ENCODE measurements around the gene DAPK3. TPM values are rescaled to one million over a fixed set of nuclear protein-coding genes. Genes with fewer than 3 reads are reported as not detected.

Gene DAPK3
- total RNA-seq, 1 donor from 2014 or later, result 82.4 TPM

GRCh38 chr19:3910105-3910504 is 60.8 kb downstream of the DAPK3 start:
- DNase-seq, result no peak

Small RNA genes lying within 50 kb of the gene (small RNA-seq; reads per million reads assigned to genes)
- gene RN7SL202P (ENCODE audit: low replicate concordance) (not detected), gene SNORD37 (ENCODE audit: low replicate concordance) (1.6 reads per million, percentile 88 among the genes with 10 or more reads in this experiment)

Other genes starting within 250 kb of the DAPK3 start
- 17.1 TPM for gene APBA3, start 209.4 kb downstream of the DAPK3 start, total RNA-seq
- 10.6 TPM for gene MRPL54, start 208.4 kb downstream of the DAPK3 start, total RNA-seq
- gene RAX2, start 198.9 kb downstream of the DAPK3 start, total RNA-seq, result not detected
- 2.6 TPM for gene MATK, start 184.7 kb downstream of the DAPK3 start, total RNA-seq
- gene ZFR2, start 102.1 kb downstream of the DAPK3 start, total RNA-seq, result not detected
- 0.10 TPM for gene ATCAY, start 90.4 kb downstream of the DAPK3 start, total RNA-seq
- gene NMRK2, start 38.0 kb downstream of the DAPK3 start, total RNA-seq, result 97.1 TPM
- 2,930 TPM for gene EEF2, start 14.4 kb upstream of the DAPK3 start, total RNA-seq
- gene PIAS4, start 36.6 kb upstream of the DAPK3 start, total RNA-seq, result 14.7 TPM
- gene ZBTB7A, start 95.8 kb upstream of the DAPK3 start, total RNA-seq, result 26.1 TPM
- 96.0 TPM for gene MAP2K2, start 153.0 kb upstream of the DAPK3 start, total RNA-seq
- gene CREB3L3, start 182.5 kb upstream of the DAPK3 start, total RNA-seq, result not detected
- gene SIRT6, start 211.5 kb upstream of the DAPK3 start, total RNA-seq, result 5.6 TPM
- gene ANKRD24, start 211.6 kb upstream of the DAPK3 start, total RNA-seq, result 0.82 TPM